Ovary (tissue), 9 donors: Measurements from ENCODE around the gene BANP. TPM values are rescaled to one million over a fixed set of nuclear protein-coding genes. Genes with fewer than 3 reads are reported as not detected.
"Not testable (repeated sequence)": the region's sequence is repeated elsewhere in the genome, so short reads cannot be mapped to it uniquely, and the experiment has no call there.

Experiments
- DNase-seq, 5 donors: peaks; one replicate each; pipeline ENCODE4 v3.0.0-alpha.2; 2019 to 2020
- H3K27ac ChIP-seq, 2 donors: fragments of 200-600 bp; one replicate each; pipeline versions ENCODE4 v1.5.1 to v1.8.0; 2019 to 2022
- H3K27me3 ChIP-seq: fragments of 200-600 bp; one replicate; pipeline ENCODE4 v1.8.0; 2022
- H3K36me3 ChIP-seq: fragments of 200-600 bp; sonication (generic); one replicate; pipeline ENCODE4 v1.5.1; 2019
- H3K4me1 ChIP-seq: one replicate; pipeline ENCODE4 v1.8.1; 2013; ENCODE audit warnings: mild to moderate bottlenecking, moderate library complexity; ENCODE audit not compliant: insufficient read depth
- H3K4me3 ChIP-seq: fragments of 200-600 bp; sonication (generic); one replicate; pipeline ENCODE4 v1.5.1; 2017
- H3K9me3 ChIP-seq, 2 donors: fragments of 200-600 bp in 1 of 2; sonication (generic) in 1 of 2; one replicate each; pipeline versions ENCODE4 v1.5.1 to v1.8.1; 2013 to 2019; ENCODE audit warnings: mild to moderate bottlenecking in 1 of 2, moderate library complexity in 1 of 2
- EP300 ChIP-seq: sonication (generic); formaldehyde crosslinking; IDR thresholded peaks from one replicate; pipeline ENCODE4 v1.6.1; 2017; ENCODE audit warnings: antibody characterized with exemption
- POLR2A ChIP-seq: fragments of 450-650 bp; IDR thresholded peaks from one replicate; pipeline ENCODE4 v1.6.1; 2017; ENCODE audit warnings: antibody characterized with exemption, mild to moderate bottlenecking, moderate library complexity
- WGBS, 3 donors: extraction: QIAGEN DNeasy Blood & Tissue Kit in 1 of 3; methylation state at CpG; one replicate each; pipeline versions ENCODE4 v1.1.5 to v1.1.7; 2013 to 2017; 5-methylcytosine and 5-hydroxymethylcytosine counted together
- intact Hi-C, 4 donors: fragments of 100-400 bp; cut with DNase I; formaldehyde crosslinking; loops; one replicate each; pipeline versions ENCODE4 v1.11.0 to v1.15.1; 2022 to 2023
- polyA plus RNA-seq, 2 donors: library from polyadenylated mRNA; stranded (reverse); fragments of 200-250 nt in 1 of 2; fragments of 350-450 nt in 1 of 2; fragmentation: Illumina TruSeq in 1 of 2; extraction: RNeasy Lipid Tissue Mini Kit (QIAGEN cat#74804) in 1 of 2; gene quantifications; one replicate each; pipeline ENCODE4 v1.2.3, GENCODE V29; 2013 to 2014
- total RNA-seq, 7 donors: library from RNA; depleted of rRNA in 2 of 7; stranded (reverse); fragments of >200 nt in 2 of 7; fragmentation: NEBNext Ultra II Directional in 3 of 7; extraction: Animal tissue kit (Norgen Biotek cat#: 25700) in 3 of 7; gene quantifications; one replicate each; pipeline versions ENCODE4 v1.1.0 to v1.2.4, GENCODE V29; 2016 to 2023
- TF ChIP-seq, protein P1 (sequence below), 3 donors: fragments of 450-650 bp in 2 of 3; fragments of 200-600 bp in 1 of 3; IDR thresholded peaks; one replicate each; pipeline versions ENCODE4 v1.5.1 to v1.8.0; 2016 to 2022; ENCODE audit warnings: antibody characterized with exemption in 3 of 3, mild to moderate bottlenecking in 1 of 3
- donor health status: DM: no; HTN: no; CAD: no; lungs with moderate emphysema.
- donor health status: DM: no; HTN: no; CAD: no.
- donor health status: Bipolar disorder and iron deficiency.
- donor health status: DM: yes; HTN: yes; CAD: no.
- donor health status: DM: no; HTN: no; CAD: no.
- donor health status: DM: yes; HTN: yes; CAD: no.

BANP gene
- total and polyA plus RNA-seq, 9 donors, result 14.8 to 48.6 (median 28.1) TPM

DNA sequence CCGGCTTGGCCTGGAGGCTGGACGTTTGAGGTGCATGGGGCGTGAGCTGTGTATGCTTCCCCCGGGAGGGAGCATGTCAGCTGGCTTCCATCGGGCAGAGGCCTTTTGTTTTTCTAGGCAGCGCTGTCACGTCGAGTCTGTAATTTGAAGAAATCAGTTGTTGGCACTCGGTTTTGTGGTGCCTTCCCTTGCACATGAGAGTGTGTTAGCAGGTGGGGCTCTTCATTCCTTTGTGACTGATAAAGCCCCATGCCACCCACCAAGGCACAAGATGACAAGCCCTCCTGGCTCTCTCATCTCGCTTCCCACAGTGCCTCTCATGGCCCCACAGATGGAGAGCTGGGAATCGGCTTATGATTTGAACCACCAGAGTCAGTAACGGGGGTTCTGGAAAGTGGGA is 72.1 kb downstream of the BANP start:
- Histone ChIP-seq H3K9me3 (no peaks in the 10 kb centered on the region), H3K36me3 (no peaks in the 10 kb centered on the region), H3K4me3 (no peak overlapping the region), H3K27me3 (no peaks in the 10 kb centered on the region), H3K27ac (no peak overlapping the region), H3K4me1 (peaks cover 5% of the 10 kb centered on the region)
- TF ChIP-seq, protein P1, sequence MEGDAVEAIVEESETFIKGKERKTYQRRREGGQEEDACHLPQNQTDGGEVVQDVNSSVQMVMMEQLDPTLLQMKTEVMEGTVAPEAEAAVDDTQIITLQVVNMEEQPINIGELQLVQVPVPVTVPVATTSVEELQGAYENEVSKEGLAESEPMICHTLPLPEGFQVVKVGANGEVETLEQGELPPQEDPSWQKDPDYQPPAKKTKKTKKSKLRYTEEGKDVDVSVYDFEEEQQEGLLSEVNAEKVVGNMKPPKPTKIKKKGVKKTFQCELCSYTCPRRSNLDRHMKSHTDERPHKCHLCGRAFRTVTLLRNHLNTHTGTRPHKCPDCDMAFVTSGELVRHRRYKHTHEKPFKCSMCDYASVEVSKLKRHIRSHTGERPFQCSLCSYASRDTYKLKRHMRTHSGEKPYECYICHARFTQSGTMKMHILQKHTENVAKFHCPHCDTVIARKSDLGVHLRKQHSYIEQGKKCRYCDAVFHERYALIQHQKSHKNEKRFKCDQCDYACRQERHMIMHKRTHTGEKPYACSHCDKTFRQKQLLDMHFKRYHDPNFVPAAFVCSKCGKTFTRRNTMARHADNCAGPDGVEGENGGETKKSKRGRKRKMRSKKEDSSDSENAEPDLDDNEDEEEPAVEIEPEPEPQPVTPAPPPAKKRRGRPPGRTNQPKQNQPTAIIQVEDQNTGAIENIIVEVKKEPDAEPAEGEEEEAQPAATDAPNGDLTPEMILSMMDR (IDR thresholded peaks at IDR 0.05), result no peak
- TF ChIP-seq POLR2A (no peak), EP300 (no peak)
- 77 to 83% (median 79%) methylated on average over 10 to 12 of the region's 12 CpGs for WGBS, 3 donors
- no peak for DNase-seq
- intact Hi-C loops, result no loop called here

DNA sequence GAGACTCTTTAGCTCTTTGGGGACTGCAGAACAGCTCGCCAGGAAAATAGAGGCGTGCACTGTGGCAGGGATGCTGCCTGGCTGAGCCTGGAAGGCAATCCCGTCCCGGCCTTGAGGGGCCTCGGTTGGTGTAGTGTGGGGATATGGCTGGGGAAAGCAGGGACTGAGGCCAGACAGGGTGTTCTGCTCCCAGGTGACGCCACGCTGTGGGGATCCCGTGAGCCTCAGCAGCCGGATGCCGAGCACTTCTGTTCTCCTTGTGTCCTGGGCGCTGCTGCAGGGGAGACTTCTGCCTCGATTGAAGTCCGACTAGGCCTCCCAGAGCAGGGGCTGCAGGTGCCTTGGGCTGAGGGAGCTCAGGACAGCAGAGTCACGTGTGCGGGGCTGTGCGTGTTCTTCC is 72.6 kb downstream of the BANP start:
- no peaks in the 10 kb centered on the region for H3K27me3 ChIP-seq
- peaks cover 5% of the 10 kb centered on the region for H3K4me1 ChIP-seq
- intact Hi-C loops, result no loop called here
- no peaks in the 10 kb centered on the region for H3K36me3 ChIP-seq
- no peak overlapping the region for H3K4me3 ChIP-seq
- DNase-seq, result peak in 2 of 5 donors; percentile 21 to 37
- H3K27ac ChIP-seq, result no peak overlapping the region
- TF ChIP-seq EP300, result no peak
- no peak for TF ChIP-seq POLR2A
- TF ChIP-seq, protein P1 (IDR thresholded peaks at IDR 0.05), result no peak
- 94 to 96% (median 95%) methylated on average over 16 of the region's 16 CpGs for WGBS, 3 donors
- no peaks in the 10 kb centered on the region for H3K9me3 ChIP-seq

DNA sequence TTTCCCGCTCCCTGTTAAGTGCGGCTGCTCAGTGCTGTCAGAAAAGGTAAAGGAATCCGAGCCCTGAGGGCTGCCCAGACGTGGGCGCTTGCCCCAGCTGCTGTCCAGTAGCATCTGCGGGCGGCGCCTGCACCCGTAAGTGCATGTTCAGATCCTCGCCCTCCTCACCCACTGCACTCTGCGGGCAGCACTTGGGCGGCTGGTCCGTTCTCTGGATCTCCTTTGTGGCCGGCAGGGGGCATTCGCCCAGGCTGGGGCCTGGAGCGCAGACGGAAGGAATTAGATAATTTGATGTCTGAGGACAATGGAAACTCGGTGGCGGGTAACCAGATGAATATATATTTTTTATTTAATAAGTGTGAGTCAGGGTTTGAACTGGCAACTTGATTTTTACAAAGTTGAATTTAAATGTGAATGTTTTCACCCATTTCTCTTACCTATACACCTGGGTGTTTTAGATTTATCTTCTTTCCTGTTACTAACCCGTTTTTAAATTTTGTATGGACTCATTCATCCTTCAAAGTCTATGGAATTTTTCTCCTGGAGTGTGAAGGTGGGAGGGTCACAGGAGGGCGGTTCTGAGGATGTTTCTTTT is 73.4 kb downstream of the BANP start:
- H3K4me1 ChIP-seq, H3K27me3 ChIP-seq, H3K27ac ChIP-seq, H3K9me3 ChIP-seq, H3K4me3 ChIP-seq, intact Hi-C loops, H3K36me3 ChIP-seq: not testable (repeated sequence)
- 55 to 74% (median 61%) methylated on average over 21 of the region's 21 CpGs for WGBS, 3 donors
- TF ChIP-seq, protein P1 (IDR thresholded peaks at IDR 0.05), result peak; percentile 37 to 51 (median 40)
- DNase-seq, result peak in 4 of 5 donors; percentile 34 to 68 (median 54)

DNA sequence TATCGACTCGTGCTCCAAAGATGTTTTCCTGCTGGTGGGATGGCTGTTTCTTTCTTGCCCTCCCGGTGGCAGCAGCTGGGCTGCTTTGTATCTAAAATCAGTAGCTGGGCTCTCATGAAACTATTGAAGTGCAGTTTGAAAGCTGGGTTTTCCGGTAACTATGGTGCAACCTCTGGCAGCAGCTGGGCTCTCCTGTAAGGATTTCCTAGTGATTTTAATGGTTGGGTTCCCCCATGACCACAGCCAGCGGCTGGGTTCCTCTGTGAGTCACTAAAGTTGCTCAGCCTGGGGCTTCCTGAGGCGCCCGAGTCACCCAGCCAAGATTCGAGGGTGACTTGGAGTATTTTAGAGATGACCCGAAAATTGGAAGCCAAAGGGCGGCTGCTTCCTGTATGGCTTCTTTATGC is 73.9 kb downstream of the BANP start:
- intact Hi-C loops, H3K27ac ChIP-seq, H3K27me3 ChIP-seq, H3K9me3 ChIP-seq, H3K4me3 ChIP-seq, H3K36me3 ChIP-seq, H3K4me1 ChIP-seq: not testable (repeated sequence)
- peak in 3 of 5 donors; percentile 31 to 71 (median 40) for DNase-seq
- WGBS, 3 donors, result 22 to 27% (median 24%) methylated on average over 10 of the region's 10 CpGs

- H3K27me3 ChIP-seq, H3K4me1 ChIP-seq, intact Hi-C loops, H3K4me3 ChIP-seq, H3K27ac ChIP-seq, H3K9me3 ChIP-seq, H3K36me3 ChIP-seq: not testable (repeated sequence)
- peak in 2 of 5 donors; percentile 11 to 23 for DNase-seq
- whole genome bisulfite sequencing, 3 donors, result 92 to 93% (median 93%) methylated on average over 24 of the region's 24 CpGs
These were observed 74.8 kb downstream of the BANP start for GRCh38 chr16:88025828-88026555.
